ENCODE results near the gene WNK2. TPM values are rescaled to one million over a fixed set of nuclear protein-coding genes. Genes with fewer than 3 reads are reported as not detected.

WNK2 gene
- total RNA-seq, 4 donors from 2014 or later: 0.28 to 1.7 (median 0.47) TPM

DNA sequence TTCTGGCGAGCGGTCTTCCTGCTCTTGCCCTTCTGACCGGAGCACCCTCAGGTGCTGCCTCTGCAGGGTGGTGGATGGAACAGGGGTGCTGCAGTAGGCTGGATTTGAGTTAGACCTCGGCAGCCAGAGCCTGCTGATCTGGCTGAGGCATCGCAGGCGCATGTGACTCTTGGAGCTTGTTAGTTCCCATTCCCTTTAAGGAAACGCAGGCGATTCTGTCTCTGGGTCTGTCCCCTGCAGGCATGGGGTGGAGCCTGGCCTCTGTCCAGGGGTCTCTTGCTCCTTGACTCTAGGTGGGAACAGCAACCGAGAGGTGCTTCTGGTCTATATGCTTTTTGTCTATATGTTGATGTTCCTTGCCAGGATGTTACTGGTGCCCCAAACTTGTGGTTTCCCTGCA is 3.1 kb downstream of the WNK2 start:
- DNase-seq (ENCODE audit: low spot score): no peak
- no peak for ATAC-seq (ENCODE audit: low FRiP score)
- TF ChIP-seq CTCF (IDR thresholded peaks at IDR 0.05): no peak

DNA sequence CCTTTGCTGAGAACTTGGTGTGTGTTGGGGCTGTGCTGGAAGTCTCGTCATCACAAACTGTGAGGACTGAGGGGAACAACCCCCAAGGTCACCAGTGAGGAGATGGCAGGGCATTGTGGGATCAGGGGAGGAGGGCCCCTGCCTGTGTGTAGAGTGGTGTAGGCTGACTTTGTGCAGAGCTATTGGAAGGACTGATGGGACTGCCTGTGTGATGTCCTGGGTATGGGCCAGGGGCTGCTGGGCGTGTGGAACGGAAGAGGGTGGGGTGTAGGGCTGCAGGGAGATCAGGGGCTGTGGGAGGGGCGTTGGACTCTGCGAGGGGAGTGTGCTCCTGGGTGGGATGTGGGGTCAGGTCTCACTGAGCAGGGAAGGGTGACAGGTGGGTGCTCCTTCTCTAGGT is 3.6 kb downstream of the WNK2 start:
- no peak for TF ChIP-seq CTCF (IDR thresholded peaks at IDR 0.05)
- no peak for ATAC-seq (ENCODE audit: low FRiP score)
- DNase-seq (ENCODE audit: low spot score): no peak

GRCh38 chr9:93188426-93189368 is 4.8 kb downstream of the WNK2 start:
- ATAC-seq (ENCODE audit: low FRiP score) (no peak), DNase-seq (ENCODE audit: low spot score) (no peak)
- no peak for TF ChIP-seq CTCF (IDR thresholded peaks at IDR 0.05)

DNA sequence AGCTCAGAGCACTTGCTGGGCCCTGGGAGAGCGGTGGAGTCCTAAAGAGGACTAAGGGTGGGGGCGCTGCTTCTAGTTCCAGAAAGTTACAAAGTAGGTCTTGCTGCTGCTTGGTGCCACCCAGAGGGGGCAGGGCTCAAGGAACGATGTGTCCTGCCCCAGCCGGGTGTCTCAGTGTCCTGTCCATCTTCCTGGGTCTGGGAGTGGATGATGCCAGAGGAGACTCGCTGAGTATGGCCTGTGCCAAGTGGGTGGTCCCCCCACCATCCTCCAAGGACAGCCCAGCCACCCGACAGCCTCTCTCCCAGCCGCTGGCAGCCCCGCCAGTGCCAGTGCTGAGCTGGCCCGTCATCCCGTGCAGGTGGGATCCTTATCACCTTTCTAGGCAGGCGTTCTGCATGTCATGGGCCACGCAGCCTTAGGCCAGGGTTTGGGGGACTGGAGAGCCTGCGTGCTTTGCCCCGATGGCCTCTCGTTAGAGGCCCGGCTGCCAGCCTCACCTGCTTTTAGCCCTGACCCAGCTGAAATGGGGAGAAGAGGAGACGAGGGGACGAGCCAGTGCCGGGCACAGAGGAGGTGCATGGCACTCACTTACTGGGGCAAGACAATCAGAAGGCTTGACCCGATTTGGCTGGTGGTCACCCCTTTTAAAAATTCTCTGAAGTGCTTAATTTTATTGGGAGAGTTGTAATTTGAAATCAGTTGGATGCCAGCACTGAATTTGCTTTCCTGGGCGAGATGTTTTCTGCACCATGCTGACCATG is 5.6 kb downstream of the WNK2 start:
- DNase-seq (ENCODE audit: low spot score) (no peak), ATAC-seq (ENCODE audit: low FRiP score) (no peak)
- no peak for TF ChIP-seq CTCF (IDR thresholded peaks at IDR 0.05)

DNA sequence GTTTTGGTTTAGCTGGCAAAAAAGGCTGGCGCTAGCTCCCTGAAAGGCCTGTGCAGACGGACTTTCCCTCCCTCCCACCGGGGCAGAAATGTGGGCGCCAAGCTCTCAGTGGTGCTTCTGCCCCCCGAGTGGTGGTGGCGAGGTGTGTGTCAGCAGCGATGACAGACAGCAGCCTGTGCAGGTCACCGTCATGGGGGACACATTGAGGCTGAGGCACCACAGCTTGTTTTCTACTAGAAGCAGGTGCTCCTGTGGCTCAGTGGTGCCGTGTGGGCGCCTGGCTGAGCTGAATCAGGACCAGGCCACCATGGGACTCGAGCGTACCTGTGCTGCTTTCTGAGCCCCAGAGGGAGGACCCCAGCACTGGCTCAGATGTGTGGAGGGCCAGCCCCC is 6.2 kb downstream of the WNK2 start:
- TF ChIP-seq CTCF (IDR thresholded peaks at IDR 0.05): no peak
- ATAC-seq (ENCODE audit: low FRiP score) (no peak), DNase-seq (ENCODE audit: low spot score) (no peak)

DNA sequence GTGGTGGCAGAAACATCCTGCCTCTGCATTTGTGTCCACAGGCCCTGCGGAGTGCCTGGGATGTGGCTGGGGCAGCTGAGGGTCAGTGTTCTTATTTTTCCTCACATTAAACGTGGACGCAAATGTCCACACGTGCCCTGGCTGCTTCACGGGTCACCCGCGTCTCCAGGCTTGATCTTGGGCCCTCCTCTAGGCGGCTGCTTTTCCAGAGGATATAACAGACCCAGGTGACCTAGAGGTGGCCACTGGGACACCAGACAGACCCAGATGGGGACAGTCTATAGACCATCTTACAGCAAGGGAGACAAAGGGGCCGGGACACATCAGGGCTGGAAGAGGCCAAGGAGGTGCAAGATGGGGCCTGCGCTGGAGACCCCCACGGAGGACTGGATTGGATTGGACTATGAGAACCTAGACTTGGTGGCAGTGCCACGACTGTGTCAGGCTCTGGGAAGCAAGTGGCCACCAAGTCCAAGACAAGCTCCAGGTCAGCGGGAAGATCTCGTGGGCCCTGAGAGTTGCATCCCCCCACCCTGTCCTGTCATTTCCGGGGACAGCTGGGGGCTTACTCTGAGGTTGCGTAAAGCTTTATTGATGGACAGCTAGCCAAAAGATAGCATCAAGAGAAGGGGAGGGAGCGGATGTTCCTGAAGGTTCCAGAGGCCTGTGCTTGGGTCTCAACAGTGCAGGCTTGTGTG is 6.9 kb downstream of the WNK2 start:
- ATAC-seq (ENCODE audit: low FRiP score): no peak
- DNase-seq (ENCODE audit: low spot score): no peak
- no peak for TF ChIP-seq CTCF (IDR thresholded peaks at IDR 0.05)

Data from omental fat pad (tissue), 4 donors.